Neuronal stem cell (in vitro differentiated cells): ENCODE data around the gene FXYD6.

Experiments
- DNase-seq: peaks from one replicate; pipeline ENCODE4 v3.0.0-alpha.2; 2013; ENCODE audit warnings: low spot score
- H2AFZ ChIP-seq: one replicate; pipeline ENCODE4 v1.6.1; 2013; ENCODE audit warnings: mild to moderate bottlenecking, low read length, inconsistent platforms
- H2AK5ac ChIP-seq: 2 replicates; pipeline ENCODE4 v1.6.1; 2013; ENCODE audit warnings: low read depth, mild to moderate bottlenecking, inconsistent platforms, low read length, moderate library complexity, mixed read lengths
- H2BK120ac ChIP-seq: 2 replicates; pipeline ENCODE4 v1.6.1; 2013; ENCODE audit warnings: low read depth, mild to moderate bottlenecking, inconsistent platforms, low read length, moderate library complexity, mixed read lengths
- H2BK12ac ChIP-seq: one replicate; pipeline ENCODE4 v1.6.1; 2013; ENCODE audit warnings: low read length, inconsistent platforms
- H2BK15ac ChIP-seq: 2 replicates; pipeline ENCODE4 v1.6.1; 2013; ENCODE audit warnings: mild to moderate bottlenecking, low read length, inconsistent platforms, mixed read lengths
- H2BK5ac ChIP-seq: one replicate; pipeline ENCODE4 v1.6.1; 2013; ENCODE audit warnings: inconsistent platforms, mild to moderate bottlenecking, low read length, moderate library complexity
- H3K14ac ChIP-seq: one replicate; pipeline ENCODE4 v1.6.1; 2013; ENCODE audit warnings: low read length, inconsistent platforms
- H3K18ac ChIP-seq: 2 replicates; pipeline ENCODE4 v1.6.1; 2013; ENCODE audit warnings: low read length, inconsistent platforms
- H3K23ac ChIP-seq: 2 replicates; pipeline ENCODE4 v1.6.1; 2013; ENCODE audit warnings: low read depth, mild to moderate bottlenecking, mixed read lengths, low read length, inconsistent platforms; ENCODE audit not compliant: poor library complexity
- H3K27ac ChIP-seq: replicated peaks from 3 replicates; pipeline ENCODE4 v1.5.1; 2013; ENCODE audit warnings: low read length, inconsistent platforms
- H3K27me3 ChIP-seq, 3 experiments: 2 replicates each; pipeline ENCODE4 v1.6.1; 2013; ENCODE audit warnings: low read length in 3 of 3, mild to moderate bottlenecking in 2 of 3, inconsistent platforms in 1 of 3, low read depth in 1 of 3, mixed read lengths in 1 of 3, moderate library complexity in 1 of 3; ENCODE audit not compliant: control insufficient read depth in 3 of 3, insufficient read depth in 3 of 3
- H3K36me3 ChIP-seq, 2 donors: replicated peaks in 1 of 2; 2 replicates each; pipeline ENCODE4 v1.6.1; 2013; ENCODE audit warnings: low read length in 2 of 2; ENCODE audit not compliant: control insufficient read depth in 2 of 2, insufficient read depth in 2 of 2
- H3K4ac ChIP-seq: 2 replicates; pipeline ENCODE4 v1.6.1; 2013; ENCODE audit warnings: inconsistent platforms, mild to moderate bottlenecking, low read length, moderate library complexity
- H3K4me1 ChIP-seq, 2 donors: 1 replicate in 1 of 2; 2 replicates in 1 of 2; pipeline ENCODE4 v1.6.1; 2013; ENCODE audit warnings: low read length in 2 of 2, low read depth in 1 of 2; ENCODE audit not compliant: control insufficient read depth in 2 of 2, insufficient read depth in 1 of 2
- H3K4me2 ChIP-seq: one replicate; pipeline ENCODE4 v1.6.1; 2013; ENCODE audit warnings: mild to moderate bottlenecking, low read length, inconsistent platforms; ENCODE audit not compliant: insufficient read depth, poor library complexity, severe bottlenecking
- H3K4me3 ChIP-seq, 2 donors: 2 replicates each; pipeline ENCODE4 v1.5.1; 2013; ENCODE audit warnings: low read length in 2 of 2, mild to moderate bottlenecking in 2 of 2, inconsistent platforms in 1 of 2, moderate library complexity in 1 of 2
- H3K79me1 ChIP-seq: one replicate; pipeline ENCODE4 v1.6.1; 2013; ENCODE audit warnings: low read depth, mild to moderate bottlenecking, inconsistent platforms, low read length, moderate library complexity
- H3K9ac ChIP-seq: one replicate; pipeline ENCODE4 v1.6.1; 2013; ENCODE audit warnings: mild to moderate bottlenecking, low read depth, low read length, inconsistent platforms; ENCODE audit not compliant: poor library complexity
- H3K9me3 ChIP-seq, 2 donors: replicated peaks in 1 of 2; 2 replicates each; pipeline versions ENCODE3 to v1.6.1; 2013; ENCODE audit warnings: low read length in 2 of 2, mild to moderate bottlenecking in 2 of 2, inconsistent platforms in 1 of 2, low read depth in 1 of 2, mixed read lengths in 1 of 2, moderate library complexity in 1 of 2; ENCODE audit not compliant: control insufficient read depth in 2 of 2, insufficient read depth in 1 of 2
- H4K8ac ChIP-seq: one replicate; pipeline ENCODE4 v1.6.1; 2013; ENCODE audit warnings: low read depth, mild to moderate bottlenecking, inconsistent platforms, low read length, moderate library complexity
- H4K91ac ChIP-seq: one replicate; pipeline ENCODE4 v1.6.1; 2013; ENCODE audit warnings: low read length, low read depth, mild to moderate bottlenecking, inconsistent platforms; ENCODE audit not compliant: poor library complexity
- WGBS, 2 donors: extraction: QIAGEN DNeasy Blood & Tissue Kit; methylation state at CpG; one replicate each; pipeline ENCODE4 v1.1.7; 2013; ENCODE audit warnings: missing lambda C conversion rate in 2 of 2, mixed read lengths in 1 of 2; ENCODE audit not compliant: insufficient read length in 2 of 2, insufficient replicate concordance in 1 of 2; ENCODE audit errors: extremely low coverage in 2 of 2; 5-methylcytosine and 5-hydroxymethylcytosine counted together

FXYD6 gene

DNA sequence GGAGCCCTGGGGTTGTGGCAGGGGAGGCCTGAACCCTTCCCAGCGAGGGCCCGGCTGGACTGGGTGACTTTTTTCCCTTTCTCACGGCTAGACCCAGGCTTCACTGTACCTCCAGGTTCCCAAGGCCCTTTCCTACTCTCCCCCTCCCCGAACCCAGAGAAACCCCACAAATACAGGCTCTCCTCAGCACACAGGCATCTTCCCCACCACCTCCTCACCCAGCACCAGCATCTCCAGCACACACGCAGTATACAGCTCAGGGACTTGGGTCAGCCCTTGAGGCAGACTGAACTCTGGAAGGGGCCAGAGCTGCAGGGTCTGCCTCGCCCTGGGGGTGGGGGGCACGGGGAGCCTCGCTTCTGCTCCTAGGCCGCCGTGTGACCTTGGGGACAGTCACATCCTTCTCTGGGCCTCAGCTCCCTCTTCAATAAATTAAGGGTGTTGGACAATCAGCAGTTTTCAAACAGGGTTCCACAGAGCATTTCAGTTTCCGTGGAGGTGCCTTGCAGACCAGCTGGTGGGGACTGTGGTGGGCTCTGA is 48.2 kb upstream of the FXYD6 start:
- no peak overlapping the region for H4K91ac ChIP-seq
- no peaks in the 10 kb centered on the region for H3K4me1 ChIP-seq
- H3K14ac ChIP-seq, result no peak overlapping the region
- peaks cover 0 to 34% (median 0%) of the 10 kb centered on the region in 3 experiments for H3K27me3 ChIP-seq
- no peak overlapping the region for H3K23ac ChIP-seq
- H2BK15ac ChIP-seq, result no peak overlapping the region
- no CpG with 5 or more reads among the region's 11 CpGs for WGBS, 2 donors
- H3K18ac ChIP-seq, result peak overlapping the region; percentile 20
- H3K9me3 ChIP-seq, result no peaks in the 10 kb centered on the region
- no peak overlapping the region for H2BK5ac ChIP-seq
- H3K4me3 ChIP-seq, result no peak overlapping the region
- no peaks in the 10 kb centered on the region for H3K36me3 ChIP-seq
- H3K9ac ChIP-seq, result no peak overlapping the region
- H3K27ac ChIP-seq, result no peak overlapping the region
- no peak for DNase-seq
- no peak overlapping the region for H3K4me2 ChIP-seq
- no peak overlapping the region for H4K8ac ChIP-seq
- H3K79me1 ChIP-seq, result no peaks in the 10 kb centered on the region
- H2BK12ac ChIP-seq, result no peak overlapping the region
- no peak overlapping the region for H2BK120ac ChIP-seq
- peak overlapping the region; percentile 42 for H2AK5ac ChIP-seq
- no peak overlapping the region for H2AFZ ChIP-seq
- H3K4ac ChIP-seq, result no peak overlapping the region

DNA sequence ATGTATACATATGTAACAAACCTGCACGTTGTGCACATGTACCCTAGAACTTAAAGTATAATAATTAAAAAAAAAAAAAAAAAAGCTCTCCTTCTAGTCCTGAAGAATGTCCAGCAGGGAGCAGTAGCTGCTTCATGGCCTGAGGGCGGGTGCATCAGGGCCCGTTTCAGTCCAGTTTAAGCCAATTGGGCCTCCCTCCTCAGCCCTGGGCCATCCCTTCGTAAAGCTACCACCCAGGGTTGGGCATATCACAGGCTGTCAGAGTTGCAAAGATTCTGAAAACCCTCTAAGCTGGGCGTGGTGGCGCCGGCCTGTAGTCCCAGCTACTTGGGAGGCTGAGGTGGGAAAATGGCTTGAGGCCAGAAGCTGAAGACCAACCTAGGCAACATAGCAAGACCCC is 47.3 kb upstream of the FXYD6 start:
- Histone ChIP-seq H3K4me1 (no peaks in the 10 kb centered on the region), H4K8ac (no peak overlapping the region), H3K27ac (no peak overlapping the region), H3K4me3 (no peak overlapping the region), H3K4me2 (no peak overlapping the region), H3K36me3 (no peaks in the 10 kb centered on the region), H2AFZ (no peak overlapping the region), H2AK5ac (no peak overlapping the region), H2BK120ac (no peak overlapping the region), H4K91ac (no peak overlapping the region), H3K14ac (no peak overlapping the region), H3K23ac (no peak overlapping the region), H3K18ac (no peak overlapping the region), H2BK5ac (no peak overlapping the region), H3K4ac (no peak overlapping the region), H3K9me3 (no peaks in the 10 kb centered on the region), H3K9ac (no peak overlapping the region), H3K79me1 (no peaks in the 10 kb centered on the region), H3K27me3 (peaks cover 0 to 26% (median 0%) of the 10 kb centered on the region in 3 experiments), H2BK15ac (no peak overlapping the region), H2BK12ac (no peak overlapping the region)
- no peak for DNase-seq
- no CpG with 5 or more reads among the region's 7 CpGs for WGBS, 2 donors

- Histone ChIP-seq H2BK12ac (no peak overlapping the region), H2AK5ac (no peak overlapping the region), H2BK15ac (no peak overlapping the region), H3K9me3 (no peaks in the 10 kb centered on the region), H3K14ac (no peak overlapping the region), H3K23ac (no peak overlapping the region), H3K4ac (no peak overlapping the region), H2BK120ac (no peak overlapping the region), H3K79me1 (no peaks in the 10 kb centered on the region), H3K9ac (no peak overlapping the region), H4K8ac (no peak overlapping the region), H2AFZ (no peak overlapping the region), H3K4me3 (no peak overlapping the region), H2BK5ac (no peak overlapping the region), H3K4me2 (no peak overlapping the region), H3K36me3 (no peaks in the 10 kb centered on the region), H3K4me1 (no peaks in the 10 kb centered on the region), H3K18ac (no peak overlapping the region), H4K91ac (no peak overlapping the region), H3K27me3 (peaks cover 0 to 21% (median 0%) of the 10 kb centered on the region in 3 experiments), H3K27ac (no peak overlapping the region)
- no peak for DNase-seq
- no CpG with 5 or more reads among the region's 4 CpGs for WGBS, 2 donors
Measured at GRCh38 chr11:117923275-117923674, 46.8 kb upstream of the FXYD6 start.

GRCh38 chr11:117921893-117922292 is 45.4 kb upstream of the FXYD6 start:
- no peak overlapping the region for H4K8ac ChIP-seq
- no peaks in the 10 kb centered on the region for H3K79me1 ChIP-seq
- no peaks in the 10 kb centered on the region for H3K36me3 ChIP-seq
- WGBS, 2 donors, result no CpG with 5 or more reads among the region's 5 CpGs
- H3K4ac ChIP-seq, result no peak overlapping the region
- H2BK12ac ChIP-seq, result no peak overlapping the region
- H2BK5ac ChIP-seq, result no peak overlapping the region
- H3K18ac ChIP-seq, result no peak overlapping the region
- no peak for DNase-seq
- H3K4me1 ChIP-seq, result no peaks in the 10 kb centered on the region
- H3K14ac ChIP-seq, result no peak overlapping the region
- no peak overlapping the region for H4K91ac ChIP-seq
- no peak overlapping the region for H2BK15ac ChIP-seq
- H3K4me3 ChIP-seq, result no peak overlapping the region
- no peak overlapping the region for H3K23ac ChIP-seq
- H2AK5ac ChIP-seq, result no peak overlapping the region
- H2BK120ac ChIP-seq, result no peak overlapping the region
- H3K9me3 ChIP-seq, result no peaks in the 10 kb centered on the region
- no peak overlapping the region for H3K9ac ChIP-seq
- H2AFZ ChIP-seq, result no peak overlapping the region
- H3K27ac ChIP-seq, result no peak overlapping the region
- peaks cover 0 to 13% (median 0%) of the 10 kb centered on the region in 3 experiments for H3K27me3 ChIP-seq
- H3K4me2 ChIP-seq, result no peak overlapping the region
